HL-60 (cell line): Measurements from ENCODE around the gene DLG3.

Experiments
- POLR2AphosphoS5 ChIP-seq: IDR thresholded peaks from 2 replicates; pipeline ENCODE4 v1.6.1; 2012; ENCODE audit warnings: low read depth
- TF ChIP-seq, protein P1 (sequence below): IDR thresholded peaks from one replicate; pipeline ENCODE4 v1.5.1; 2011; ENCODE audit warnings: low read length, control low read depth, inconsistent platforms; ENCODE audit not compliant: insufficient read depth

DNA sequence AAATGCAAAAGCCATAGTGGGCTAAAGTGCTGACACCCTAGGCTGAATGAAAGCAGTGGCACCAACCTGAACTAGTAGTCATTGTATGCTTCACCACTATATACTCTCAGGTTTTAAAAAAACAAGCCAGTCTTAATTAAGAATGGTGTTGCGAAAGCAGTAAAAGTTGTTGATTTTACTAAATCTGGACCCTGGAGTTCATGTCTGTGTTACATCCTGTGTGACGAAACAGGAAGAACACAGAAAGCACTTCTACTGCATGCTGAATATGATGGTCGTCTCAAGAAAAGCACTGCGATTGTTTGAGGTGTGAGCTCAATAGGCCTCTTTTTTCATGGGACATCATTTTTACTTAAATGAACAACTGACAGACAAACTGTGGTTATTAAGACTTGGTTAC lies 45.7 kb upstream of the DLG3 start:
- TF ChIP-seq, protein P1, sequence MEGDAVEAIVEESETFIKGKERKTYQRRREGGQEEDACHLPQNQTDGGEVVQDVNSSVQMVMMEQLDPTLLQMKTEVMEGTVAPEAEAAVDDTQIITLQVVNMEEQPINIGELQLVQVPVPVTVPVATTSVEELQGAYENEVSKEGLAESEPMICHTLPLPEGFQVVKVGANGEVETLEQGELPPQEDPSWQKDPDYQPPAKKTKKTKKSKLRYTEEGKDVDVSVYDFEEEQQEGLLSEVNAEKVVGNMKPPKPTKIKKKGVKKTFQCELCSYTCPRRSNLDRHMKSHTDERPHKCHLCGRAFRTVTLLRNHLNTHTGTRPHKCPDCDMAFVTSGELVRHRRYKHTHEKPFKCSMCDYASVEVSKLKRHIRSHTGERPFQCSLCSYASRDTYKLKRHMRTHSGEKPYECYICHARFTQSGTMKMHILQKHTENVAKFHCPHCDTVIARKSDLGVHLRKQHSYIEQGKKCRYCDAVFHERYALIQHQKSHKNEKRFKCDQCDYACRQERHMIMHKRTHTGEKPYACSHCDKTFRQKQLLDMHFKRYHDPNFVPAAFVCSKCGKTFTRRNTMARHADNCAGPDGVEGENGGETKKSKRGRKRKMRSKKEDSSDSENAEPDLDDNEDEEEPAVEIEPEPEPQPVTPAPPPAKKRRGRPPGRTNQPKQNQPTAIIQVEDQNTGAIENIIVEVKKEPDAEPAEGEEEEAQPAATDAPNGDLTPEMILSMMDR: no peak
- TF ChIP-seq POLR2AphosphoS5: no peak
